GM19351 (cell line): Measurements from ENCODE around the gene GALNT15.

Source experiments
- ATAC-seq: cut with Tn5 transposase; IDR thresholded peaks from one replicate; pipeline ENCODE4 v1.9.1; 2021; ENCODE audit warnings: mild to moderate bottlenecking, moderate library complexity; ENCODE audit not compliant: unreplicated experiment

Gene GALNT15

GRCh38 chr3:16221990-16222389 is 47.5 kb downstream of the GALNT15 start:
- no peak for ATAC-seq

- ATAC-seq: no peak
These were observed 48.1 kb downstream of the GALNT15 start for GRCh38 chr3:16222547-16222946.

- no peak for ATAC-seq
These were observed 49.8 kb downstream of the GALNT15 start for GRCh38 chr3:16224325-16224724.

- ATAC-seq: no peak
These were observed 53.1 kb downstream of the GALNT15 start for GRCh38 chr3:16227566-16227965.

GRCh38 chr3:16229681-16230080 is 55.2 kb downstream of the GALNT15 start:
- ATAC-seq: no peak

GRCh38 chr3:16231983-16232382 is 57.5 kb downstream of the GALNT15 start:
- no peak for ATAC-seq

GRCh38 chr3:16233806-16234205 is 59.3 kb downstream of the GALNT15 start:
- no peak for ATAC-seq

- no peak for ATAC-seq
These were observed 59.8 kb downstream of the GALNT15 start for GRCh38 chr3:16234281-16234680.

- no peak for ATAC-seq
These were observed 61.7 kb downstream of the GALNT15 start for GRCh38 chr3:16236030-16236639.

- no peak for ATAC-seq
These were observed 62.4 kb downstream of the GALNT15 start for GRCh38 chr3:16236856-16237393.

GRCh38 chr3:16239086-16239770 is 64.7 kb downstream of the GALNT15 start:
- ATAC-seq: no peak

- no peak for ATAC-seq
These were observed 65.3 kb downstream of the GALNT15 start for GRCh38 chr3:16239780-16240179.

- no peak for ATAC-seq
These were observed 65.9 kb downstream of the GALNT15 start for GRCh38 chr3:16240229-16241023.

- no peak for ATAC-seq
These were observed 66.7 kb downstream of the GALNT15 start for GRCh38 chr3:16241225-16241624.

GRCh38 chr3:16242177-16242576 is 67.7 kb downstream of the GALNT15 start:
- no peak for ATAC-seq

GRCh38 chr3:16243706-16244490 is 69.4 kb downstream of the GALNT15 start:
- no peak for ATAC-seq

GRCh38 chr3:16245609-16246008 is 71.1 kb downstream of the GALNT15 start:
- no peak for ATAC-seq

- peak; percentile 88 for ATAC-seq
These were observed 73.0 kb downstream of the GALNT15 start for GRCh38 chr3:16247282-16248061.

GRCh38 chr3:16248556-16248955 is 74.1 kb downstream of the GALNT15 start:
- ATAC-seq: no peak

- no peak for ATAC-seq
These were observed 74.9 kb downstream of the GALNT15 start for GRCh38 chr3:16249336-16249735.
